Stimulated activated CD8-positive, alpha-beta memory T cell treated with anti-CD3 and anti-CD28 coated beads, Interleukin-15, amount 100 ng/mL, for 48 hours (primary cell): Measurements from ENCODE around the gene TMC1.

Experiments
- DNase-seq, 2 donors: peaks; one replicate each; pipeline ENCODE4 v3.0.0-alpha.2; 2020; ENCODE audit warnings: low read depth in 2 of 2

Gene TMC1

GRCh38 chr9:72680593-72681282 lies 159.3 kb downstream of the TMC1 start:
- DNase-seq = no peak

GRCh38 chr9:72681283-72681630 lies 159.8 kb downstream of the TMC1 start:
- DNase-seq = no peak

- DNase-seq = no peak
These were observed 163.2 kb downstream of the TMC1 start for GRCh38 chr9:72684615-72685014.

GRCh38 chr9:72685911-72686310 lies 164.5 kb downstream of the TMC1 start:
- no peak for DNase-seq

- no peak for DNase-seq
These were observed 165.9 kb downstream of the TMC1 start for GRCh38 chr9:72687331-72687730.

- DNase-seq = no peak
These were observed 170.3 kb downstream of the TMC1 start for GRCh38 chr9:72691671-72692070.

- no peak for DNase-seq
These were observed 174.0 kb downstream of the TMC1 start for GRCh38 chr9:72695365-72695764.

GRCh38 chr9:72696511-72696910 lies 175.1 kb downstream of the TMC1 start:
- no peak for DNase-seq

GRCh38 chr9:72701510-72701909 lies 180.1 kb downstream of the TMC1 start:
- DNase-seq = no peak

GRCh38 chr9:72703574-72703973 lies 182.2 kb downstream of the TMC1 start:
- DNase-seq = no peak

GRCh38 chr9:72704688-72705375 lies 183.4 kb downstream of the TMC1 start:
- no peak for DNase-seq

GRCh38 chr9:72718503-72718902 lies 197.1 kb downstream of the TMC1 start:
- no peak for DNase-seq

- DNase-seq = no peak
These were observed 199.7 kb downstream of the TMC1 start for GRCh38 chr9:72721067-72721466.

GRCh38 chr9:72726947-72727346 lies 205.5 kb downstream of the TMC1 start:
- no peak for DNase-seq

- DNase-seq = no peak
These were observed 206.8 kb downstream of the TMC1 start for GRCh38 chr9:72728031-72728770.

GRCh38 chr9:72733895-72734294 lies 212.5 kb downstream of the TMC1 start:
- no peak for DNase-seq

GRCh38 chr9:72734631-72735030 lies 213.2 kb downstream of the TMC1 start:
- DNase-seq = no peak

GRCh38 chr9:72743836-72744235 lies 222.4 kb downstream of the TMC1 start:
- DNase-seq = no peak

GRCh38 chr9:72749276-72749675 lies 227.9 kb downstream of the TMC1 start:
- DNase-seq = no peak

GRCh38 chr9:72751541-72751940 lies 230.1 kb downstream of the TMC1 start:
- DNase-seq = no peak

GRCh38 chr9:72753266-72753893 lies 232.0 kb downstream of the TMC1 start:
- no peak for DNase-seq

GRCh38 chr9:72755836-72756235 lies 234.4 kb downstream of the TMC1 start:
- no peak for DNase-seq

- DNase-seq = no peak
These were observed 237.5 kb downstream of the TMC1 start for GRCh38 chr9:72758944-72759343.
